SU-DHL-6 (cell line): ENCODE results near the gene DIP2C.

Experiments used
- CTCF ChIP-seq: fragments of 200-600 bp; sonication (generic); IDR thresholded peaks from one replicate; pipeline ENCODE4 v1.5.1; 2017; ENCODE audit warnings: antibody characterized with exemption, mild to moderate bottlenecking, low read length, moderate library complexity; ENCODE audit not compliant: insufficient read depth, poor library complexity, severe bottlenecking
- EZH2phosphoT487 ChIP-seq: fragments of 200-600 bp; sonication (generic), shearing (Covaris generic); conservative IDR thresholded peaks from 2 replicates; pipeline ENCODE4 v1.6.1; 2018; ENCODE audit warnings: mild to moderate bottlenecking, antibody characterized with exemption, low read length, moderate library complexity, mixed read lengths

DNA sequence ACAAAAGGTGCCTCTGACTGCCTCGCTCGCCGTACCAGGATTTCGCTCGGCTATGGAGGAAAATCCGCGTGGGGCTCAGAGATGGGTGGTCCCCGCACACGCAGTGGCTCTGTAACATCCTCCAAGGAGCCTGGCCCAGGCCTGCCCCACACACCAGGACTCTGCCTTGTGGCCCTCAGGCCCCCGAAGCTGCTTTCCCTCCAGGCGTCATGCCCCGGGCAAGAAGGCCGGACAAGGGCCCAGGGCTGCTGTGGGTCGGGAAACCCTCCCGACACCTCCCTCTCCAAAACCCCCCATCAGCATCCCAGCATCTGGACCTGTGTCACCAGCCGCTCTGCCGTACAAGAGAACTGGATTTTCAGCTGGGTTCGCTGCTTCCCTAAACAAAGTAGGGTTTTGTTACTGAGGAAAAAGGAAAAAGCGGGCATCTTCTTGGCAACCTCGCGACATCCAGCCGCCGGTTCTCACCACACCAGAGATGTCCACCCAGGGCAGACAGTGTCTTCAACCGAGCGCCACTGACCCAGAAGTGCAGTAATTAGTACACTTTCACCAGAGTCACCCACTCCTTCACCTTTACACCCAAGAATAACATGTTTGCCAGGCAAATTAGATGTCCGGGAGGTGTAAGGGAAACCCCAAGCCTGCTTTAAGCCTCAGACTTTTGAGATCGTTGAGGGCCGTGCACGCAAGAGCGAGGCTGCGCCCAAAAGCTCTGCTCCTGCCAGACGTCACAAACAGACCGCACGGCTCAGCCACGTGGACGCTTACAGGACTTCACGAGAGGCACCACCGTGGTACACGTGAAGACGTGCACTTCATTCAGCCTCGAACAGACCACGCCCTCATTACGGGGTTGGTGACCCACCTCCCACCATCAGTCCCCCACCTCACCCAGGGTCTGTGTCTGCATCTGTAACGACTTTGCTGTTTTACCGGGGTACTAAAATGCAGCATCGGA is 62.2 kb downstream of the DIP2C start:
- no peak for TF ChIP-seq CTCF
- TF ChIP-seq EZH2phosphoT487, result no peak
